ENCODE data around the gene C2CD3. TPM values are rescaled to one million over a fixed set of nuclear protein-coding genes. Genes with fewer than 3 reads are reported as not detected.

The C2CD3 gene
- total RNA-seq, 1 experiment from 2014 or later = 14.4 TPM

Other genes starting within 250 kb of the C2CD3 start
- not detected in 2 replicates for gene DNAJB13, start 220.0 kb downstream of the C2CD3 start, total RNA-seq (2014; rRNA removed; shearing (Covaris generic))
- gene UCP2, start 188.2 kb downstream of the C2CD3 start, total RNA-seq (2014; rRNA removed; shearing (Covaris generic)) = 32.4 and 43.6 TPM in 2 replicates
- 0.10 TPM in 1 of 2 replicates, not detected in the other for gene UCP3, start 161.9 kb downstream of the C2CD3 start, total RNA-seq (2014; rRNA removed; shearing (Covaris generic))
- gene PPME1, start 287 bp upstream of the C2CD3 start, total RNA-seq (2014; rRNA removed; shearing (Covaris generic)) = 33.2 and 38.6 TPM in 2 replicates
- 0.14 TPM in 1 of 2 replicates, not detected in the other for gene P4HA3, start 140.6 kb upstream of the C2CD3 start, total RNA-seq (2014; rRNA removed; shearing (Covaris generic))
- 13.4 and 17.9 TPM in 2 replicates for gene PGM2L1, start 227.4 kb upstream of the C2CD3 start, total RNA-seq (2014; rRNA removed; shearing (Covaris generic))

All from H7 (cell line).